Measurements from ENCODE around the gene FBLN7.

The FBLN7 gene

GRCh38 chr2:112220831-112221230 is 82.6 kb downstream of the FBLN7 start:
- H3K27ac ChIP-seq: no peak overlapping the region
- no peak for TF ChIP-seq CTCF (IDR thresholded peaks at IDR 0.05)
- TF ChIP-seq ZFX (IDR thresholded peaks at IDR 0.05; ENCODE audit: borderline replicate concordance): no peak

GRCh38 chr2:112229348-112229747 is 91.2 kb downstream of the FBLN7 start:
- no peak overlapping the region for H3K27ac ChIP-seq

DNA sequence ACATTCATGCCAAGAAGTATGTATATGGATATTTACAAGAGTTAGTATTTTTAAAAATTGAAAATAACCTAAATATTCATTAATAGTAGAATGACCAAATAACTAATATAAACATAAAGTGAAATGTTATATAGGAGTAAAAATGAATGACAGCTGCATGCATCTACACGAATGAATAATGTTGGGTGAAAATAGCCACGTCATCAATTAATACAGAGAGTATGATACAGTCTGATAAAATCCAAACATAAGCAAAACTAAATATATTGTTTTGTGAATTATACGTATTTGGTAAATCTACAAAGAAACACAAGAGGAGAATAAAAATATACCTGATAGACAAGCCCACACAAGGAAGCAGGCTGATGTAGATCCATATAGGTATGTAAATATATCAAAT is 92.2 kb downstream of the FBLN7 start:
- TF ChIP-seq ZFX (IDR thresholded peaks at IDR 0.05; ENCODE audit: borderline replicate concordance) (no peak), CTCF (IDR thresholded peaks at IDR 0.05) (no peak)
- no peak overlapping the region for H3K27ac ChIP-seq

More at GRCh38 chr2:112229348-112229747, 91.2 kb downstream of the FBLN7 start:
- TF ChIP-seq CTCF (IDR thresholded peaks at IDR 0.05) (no peak), ZFX (IDR thresholded peaks at IDR 0.05; ENCODE audit: borderline replicate concordance) (no peak)

All from 22Rv1 (cell line).